Activated naive CD4-positive, alpha-beta T cell treated with anti-CD3 and anti-CD28 coated beads, Interleukin-2, amount 50 U/mL, for 24 hours (primary cell): ENCODE results near the gene A4GALT.

Experiments
- H3K27ac Mint-ChIP-seq: one replicate; pipeline ENCODE4 v1.8.0; 2021; ENCODE audit warnings: mild to moderate bottlenecking, mixed read lengths
- H3K27me3 Mint-ChIP-seq: one replicate; pipeline ENCODE4 v1.8.0; 2021; ENCODE audit warnings: mixed read lengths
- H3K36me3 Mint-ChIP-seq: one replicate; pipeline ENCODE4 v1.8.0; 2021; ENCODE audit warnings: mixed read lengths
- H3K4me1 Mint-ChIP-seq: one replicate; pipeline ENCODE4 v1.8.0; 2021; ENCODE audit warnings: mixed read lengths
- H3K4me3 Mint-ChIP-seq: one replicate; pipeline ENCODE4 v1.8.0; 2021; ENCODE audit warnings: mild to moderate bottlenecking, mixed read lengths
- H3K9me3 Mint-ChIP-seq: one replicate; pipeline ENCODE4 v1.8.0; 2021; ENCODE audit warnings: mixed read lengths

Gene A4GALT

DNA sequence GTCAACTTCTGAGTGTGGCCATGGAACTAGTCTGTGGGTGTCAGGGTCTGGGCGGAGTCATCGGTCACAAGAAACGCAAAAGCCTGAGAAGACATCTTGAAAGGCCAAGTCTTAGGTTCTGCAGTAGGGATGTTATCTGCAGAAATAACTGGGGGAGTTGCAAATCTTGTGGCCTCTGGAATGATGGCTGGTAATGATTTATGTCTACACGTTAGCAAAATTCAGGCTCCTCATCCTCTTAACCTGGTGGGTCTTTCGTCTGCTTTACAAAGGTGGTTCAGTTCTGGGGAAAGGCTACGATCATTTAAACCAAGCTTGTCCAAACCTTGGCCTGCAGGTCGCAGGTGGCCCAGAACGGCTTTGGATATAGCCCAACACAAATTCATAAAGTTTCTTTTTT is 64.1 kb downstream of the A4GALT start:
- Mint-ChIP-seq H3K27ac (no peak overlapping the region), H3K4me1 (no peaks in the 10 kb centered on the region), H3K27me3 (no peaks in the 10 kb centered on the region), H3K4me3 (no peak overlapping the region), H3K36me3 (no peaks in the 10 kb centered on the region), H3K9me3 (no peaks in the 10 kb centered on the region)

DNA sequence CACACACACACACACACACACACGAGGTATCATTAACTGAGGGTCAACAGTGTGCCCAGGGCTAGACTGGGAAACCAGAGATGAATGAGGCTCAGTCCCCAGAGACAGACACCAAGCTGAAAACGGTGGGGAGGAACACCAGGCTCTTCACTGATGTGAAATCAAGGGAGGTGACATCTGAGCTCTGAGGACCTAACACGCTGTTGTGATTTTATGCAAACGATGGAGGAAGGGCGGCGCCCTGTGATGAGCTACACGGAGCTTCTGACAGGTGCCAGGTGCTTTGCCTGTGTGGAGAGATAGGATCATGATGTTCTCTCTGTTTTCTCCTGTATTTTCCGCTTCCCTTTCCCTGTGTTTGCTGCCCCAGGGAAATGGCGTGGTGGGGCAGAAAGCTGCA is 65.0 kb downstream of the A4GALT start:
- no peaks in the 10 kb centered on the region for H3K36me3 Mint-ChIP-seq
- no peaks in the 10 kb centered on the region for H3K4me1 Mint-ChIP-seq
- no peaks in the 10 kb centered on the region for H3K9me3 Mint-ChIP-seq
- no peak overlapping the region for H3K4me3 Mint-ChIP-seq
- H3K27me3 Mint-ChIP-seq, result no peaks in the 10 kb centered on the region
- H3K27ac Mint-ChIP-seq, result no peak overlapping the region

DNA sequence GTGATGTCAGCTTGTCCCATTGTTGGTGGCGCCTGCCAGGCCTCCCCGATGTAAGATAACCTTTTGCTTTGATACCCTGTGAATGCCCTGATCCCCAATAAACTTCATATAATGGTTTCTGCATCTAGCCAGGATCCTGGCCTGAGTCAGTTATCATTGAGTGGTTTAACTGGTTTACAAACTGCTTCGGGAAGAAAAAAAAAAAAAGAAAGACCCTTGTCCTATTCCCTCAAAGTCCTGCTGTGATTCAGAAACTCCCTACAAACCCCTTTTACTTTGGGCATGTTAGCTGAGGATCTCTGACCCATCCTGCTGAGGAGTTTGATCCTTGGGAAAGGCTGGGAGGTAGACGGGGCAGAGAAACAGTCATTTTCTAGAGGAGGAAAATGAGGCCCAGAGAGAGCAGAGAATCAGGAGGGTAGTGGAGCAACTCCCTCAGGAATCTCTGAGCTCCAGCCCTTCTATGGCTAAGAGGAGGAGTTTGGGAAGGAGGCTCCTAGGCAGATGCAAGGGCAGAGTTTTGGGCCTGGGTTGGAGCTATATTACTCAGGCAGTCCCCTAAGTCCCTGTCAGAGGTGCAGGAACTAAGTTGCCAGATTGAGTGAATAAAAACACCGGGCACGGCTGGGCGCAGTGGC is 66.1 kb downstream of the A4GALT start:
- Mint-ChIP-seq H3K27ac (no peak overlapping the region), H3K4me1 (no peaks in the 10 kb centered on the region), H3K9me3 (no peaks in the 10 kb centered on the region), H3K27me3 (no peaks in the 10 kb centered on the region), H3K36me3 (no peaks in the 10 kb centered on the region), H3K4me3 (no peak overlapping the region)

DNA sequence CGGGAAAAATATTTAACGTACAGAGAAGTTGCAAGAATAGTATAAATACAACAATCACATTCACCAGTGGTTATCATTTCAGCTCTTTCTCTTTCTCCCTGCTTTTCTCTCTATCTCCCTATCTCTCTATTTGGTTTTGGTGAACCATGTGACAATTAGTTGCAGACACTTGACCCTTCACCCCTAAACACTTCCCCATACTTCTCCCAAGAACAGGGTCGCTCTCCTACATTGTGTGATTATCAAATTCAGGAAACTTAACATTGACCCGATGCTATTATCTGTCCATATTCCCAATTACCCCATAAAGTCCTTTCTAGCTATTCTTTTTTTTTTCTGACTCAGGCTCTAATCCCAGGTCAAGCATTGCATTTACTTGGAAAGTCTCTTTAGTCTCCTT is 66.7 kb downstream of the A4GALT start:
- Mint-ChIP-seq H3K27me3 (no peaks in the 10 kb centered on the region), H3K4me1 (no peaks in the 10 kb centered on the region), H3K4me3 (no peak overlapping the region), H3K36me3 (no peaks in the 10 kb centered on the region), H3K27ac (no peak overlapping the region), H3K9me3 (no peaks in the 10 kb centered on the region)

DNA sequence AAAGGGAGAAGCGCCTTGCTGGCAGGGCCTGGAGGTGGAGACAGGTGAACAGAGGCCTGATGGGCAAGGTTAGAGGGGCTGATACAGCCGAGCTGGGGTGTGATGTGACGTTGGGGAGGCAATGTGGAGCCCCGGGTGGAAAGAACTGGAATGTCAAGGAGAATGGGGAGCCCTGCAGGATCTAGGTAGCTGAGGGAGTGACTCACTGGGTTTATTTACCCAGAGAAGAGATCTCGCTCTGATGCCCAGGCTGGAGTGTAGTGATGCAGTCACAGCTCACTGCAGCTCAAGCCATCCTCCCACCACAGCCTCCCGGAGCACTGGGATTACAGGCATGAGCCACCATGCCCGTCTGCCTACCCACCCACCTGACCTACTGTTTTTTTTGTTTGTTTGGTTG is 69.5 kb downstream of the A4GALT start:
- Mint-ChIP-seq H3K9me3 (no peaks in the 10 kb centered on the region), H3K27me3 (no peaks in the 10 kb centered on the region), H3K4me1 (peaks cover 18% of the 10 kb centered on the region), H3K27ac (peak overlapping the region; percentile 46), H3K36me3 (no peaks in the 10 kb centered on the region), H3K4me3 (peak overlapping the region; percentile 4)

DNA sequence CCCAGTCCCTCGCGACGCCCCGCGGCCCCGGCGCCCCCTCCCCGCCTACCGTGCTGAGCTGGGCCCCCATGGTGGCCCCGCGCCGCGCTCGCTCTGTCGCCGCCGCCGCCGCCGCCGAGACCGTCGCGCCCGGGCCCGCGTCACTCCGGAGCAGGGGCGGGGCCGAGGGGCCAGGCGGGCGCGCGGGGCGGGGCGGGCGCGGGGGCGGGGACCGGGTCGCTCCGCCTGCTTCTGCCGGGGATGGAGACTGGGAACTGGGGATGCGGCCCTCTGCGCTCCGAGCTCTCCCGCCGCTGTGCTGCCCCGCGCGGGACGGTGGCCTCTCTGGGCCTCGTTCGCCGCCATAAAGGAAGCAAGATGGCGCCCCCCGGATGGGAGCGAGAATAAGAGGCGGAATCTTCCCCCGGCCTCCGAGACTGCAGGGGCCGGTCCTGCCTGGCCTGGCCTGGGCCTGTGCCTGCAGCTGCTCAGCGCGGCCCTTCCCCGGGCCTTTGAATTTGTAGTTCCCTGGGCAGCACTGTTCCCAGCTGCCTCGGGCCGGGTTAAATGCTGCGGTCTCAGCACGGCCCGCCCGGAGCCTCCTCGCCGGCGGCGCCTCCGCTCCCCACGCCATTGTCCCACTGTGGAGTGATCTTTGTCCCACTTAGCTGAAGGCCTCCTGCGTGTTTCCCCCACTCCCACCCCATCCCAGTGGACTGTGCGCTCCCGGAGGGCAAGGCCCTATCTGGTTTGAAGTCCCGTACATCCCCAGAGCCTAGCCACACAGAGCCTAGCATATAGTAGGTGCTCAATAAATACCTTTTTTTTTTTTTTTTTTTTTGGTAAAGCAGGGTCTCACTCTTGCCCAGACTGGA is 71.2 kb downstream of the A4GALT start, which contains the start of gene CYB5R3:
TSS of gene CYB5R3 (minus strand) at position 147 of the 854 bp plus-strand sequence. CDS start at position 70, 77 bp downstream.
- peaks cover 32% of the 10 kb centered on the region for H3K4me1 Mint-ChIP-seq
- no peaks in the 10 kb centered on the region for H3K36me3 Mint-ChIP-seq
- H3K9me3 Mint-ChIP-seq, result no peaks in the 10 kb centered on the region
- no peaks in the 10 kb centered on the region for H3K27me3 Mint-ChIP-seq
- peak within 1 kb of the TSS; percentile 96 for H3K4me3 Mint-ChIP-seq
- H3K27ac Mint-ChIP-seq, result peak within 1 kb of the TSS; percentile 99

DNA sequence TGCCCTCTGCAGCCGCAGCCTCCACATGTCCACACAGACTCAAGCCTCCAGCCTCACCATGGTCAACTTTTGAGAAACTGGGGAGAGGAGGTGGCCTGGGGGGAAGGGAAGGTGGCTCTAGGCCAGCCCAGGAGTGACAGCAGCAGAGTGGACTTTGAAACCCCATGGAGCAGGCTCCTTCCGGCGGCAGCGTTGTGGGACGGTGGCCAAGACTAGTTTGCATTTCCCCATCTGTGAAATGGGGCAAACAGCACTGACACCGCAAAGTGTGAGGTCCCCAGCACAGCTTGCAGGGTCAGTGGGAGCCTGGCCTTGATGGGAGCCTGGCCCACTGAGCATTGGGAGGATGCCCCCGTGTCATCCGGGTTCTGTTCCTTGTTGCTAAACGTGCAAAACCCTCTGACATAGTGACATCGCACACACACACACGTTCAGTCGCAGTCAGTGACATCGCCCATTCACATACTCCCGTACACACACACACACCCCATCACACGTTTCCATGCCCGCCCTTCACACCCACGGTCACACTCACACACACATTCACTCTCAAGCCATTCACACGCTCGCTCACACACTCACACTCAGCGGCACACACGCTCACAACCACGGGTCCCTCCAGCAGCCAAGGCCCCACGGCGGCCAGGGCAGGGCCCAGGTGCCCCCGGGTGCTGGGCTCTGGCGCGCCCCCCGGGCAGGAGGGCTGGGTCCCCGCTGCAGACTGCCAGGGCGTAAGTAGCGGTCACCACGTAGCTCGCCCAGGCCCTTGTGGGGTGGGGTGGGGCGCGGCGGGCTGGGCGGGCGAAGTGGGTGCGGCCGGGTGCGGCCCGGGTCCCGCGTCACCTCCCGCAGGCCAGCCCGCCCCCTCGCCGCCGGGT is 72.1 kb downstream of the A4GALT start:
- H3K27me3 Mint-ChIP-seq, result no peaks in the 10 kb centered on the region
- H3K36me3 Mint-ChIP-seq, result no peaks in the 10 kb centered on the region
- H3K4me1 Mint-ChIP-seq, result peaks cover 38% of the 10 kb centered on the region
- peak overlapping the region; percentile 99 for H3K27ac Mint-ChIP-seq
- peak overlapping the region; percentile 96 for H3K4me3 Mint-ChIP-seq
- no peaks in the 10 kb centered on the region for H3K9me3 Mint-ChIP-seq

DNA sequence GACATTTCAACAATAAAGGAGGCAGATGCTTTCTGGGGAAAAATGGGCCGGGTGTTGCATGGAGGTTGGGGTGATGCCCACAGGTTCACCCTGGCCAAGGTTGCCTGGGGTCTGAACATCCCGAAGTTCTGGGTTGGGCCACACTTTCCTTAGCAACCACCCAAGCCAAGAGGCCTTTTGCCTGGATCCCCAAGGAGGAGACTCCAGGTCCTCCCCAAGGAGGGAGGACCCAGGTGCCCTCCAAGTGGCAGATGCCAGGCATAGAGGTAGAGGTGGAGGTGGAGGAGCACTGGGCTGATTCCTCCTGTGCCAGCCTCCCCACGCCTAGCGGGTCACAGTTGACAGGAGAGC is 72.7 kb downstream of the A4GALT start:
- peak overlapping the region; percentile 99 for H3K27ac Mint-ChIP-seq
- H3K36me3 Mint-ChIP-seq, result no peaks in the 10 kb centered on the region
- peak overlapping the region; percentile 96 for H3K4me3 Mint-ChIP-seq
- no peaks in the 10 kb centered on the region for H3K27me3 Mint-ChIP-seq
- no peaks in the 10 kb centered on the region for H3K9me3 Mint-ChIP-seq
- H3K4me1 Mint-ChIP-seq, result peaks cover 38% of the 10 kb centered on the region

DNA sequence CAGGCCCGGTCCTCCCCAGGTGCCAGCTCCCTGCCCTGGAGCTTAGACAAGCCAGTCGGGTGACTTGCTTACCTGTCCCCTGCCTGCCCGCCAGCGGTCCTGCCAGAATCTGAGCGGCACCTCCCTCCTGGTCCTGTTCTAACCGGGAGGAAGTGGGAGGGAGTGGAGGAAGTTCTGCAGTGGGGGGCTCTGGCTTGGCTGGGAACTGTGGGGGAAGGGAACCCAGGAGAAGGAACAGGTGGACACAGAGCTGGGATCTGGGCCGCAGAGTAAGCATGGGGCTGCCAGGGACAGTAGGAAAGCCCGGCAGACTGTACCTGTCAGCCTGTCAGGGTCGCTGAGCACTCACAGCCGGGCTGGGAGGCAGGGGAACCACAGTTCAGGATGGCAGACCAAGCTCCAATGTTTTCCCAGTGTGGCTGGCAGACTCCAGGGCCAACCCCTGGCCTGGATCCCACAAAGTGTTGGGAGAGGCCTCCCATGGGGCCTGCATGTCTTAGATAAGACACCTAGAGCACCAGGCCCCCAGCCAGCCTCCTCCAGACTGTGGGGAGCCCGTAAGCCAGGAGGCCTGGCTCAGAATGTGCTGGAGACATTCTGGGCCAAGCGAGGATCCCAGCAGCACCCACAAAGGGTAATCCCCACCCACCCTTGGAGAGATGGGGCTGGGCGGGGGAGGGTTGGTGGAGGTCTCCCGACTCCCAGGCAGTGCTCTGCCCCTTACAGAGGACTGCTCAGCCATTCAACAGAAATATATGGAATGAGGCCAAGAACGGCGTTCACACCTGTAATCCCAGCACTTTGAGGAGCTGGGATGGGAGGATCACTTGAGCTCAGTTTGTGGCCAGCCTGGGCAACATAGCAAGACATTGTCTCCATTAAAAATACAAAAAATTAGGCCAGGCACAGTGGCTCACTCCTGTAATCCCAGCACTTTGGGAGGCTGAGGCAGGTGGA is 73.8 kb downstream of the A4GALT start:
- no peak overlapping the region for H3K27ac Mint-ChIP-seq
- H3K4me1 Mint-ChIP-seq, result peaks cover 38% of the 10 kb centered on the region
- H3K4me3 Mint-ChIP-seq, result peak overlapping the region; percentile 96

DNA sequence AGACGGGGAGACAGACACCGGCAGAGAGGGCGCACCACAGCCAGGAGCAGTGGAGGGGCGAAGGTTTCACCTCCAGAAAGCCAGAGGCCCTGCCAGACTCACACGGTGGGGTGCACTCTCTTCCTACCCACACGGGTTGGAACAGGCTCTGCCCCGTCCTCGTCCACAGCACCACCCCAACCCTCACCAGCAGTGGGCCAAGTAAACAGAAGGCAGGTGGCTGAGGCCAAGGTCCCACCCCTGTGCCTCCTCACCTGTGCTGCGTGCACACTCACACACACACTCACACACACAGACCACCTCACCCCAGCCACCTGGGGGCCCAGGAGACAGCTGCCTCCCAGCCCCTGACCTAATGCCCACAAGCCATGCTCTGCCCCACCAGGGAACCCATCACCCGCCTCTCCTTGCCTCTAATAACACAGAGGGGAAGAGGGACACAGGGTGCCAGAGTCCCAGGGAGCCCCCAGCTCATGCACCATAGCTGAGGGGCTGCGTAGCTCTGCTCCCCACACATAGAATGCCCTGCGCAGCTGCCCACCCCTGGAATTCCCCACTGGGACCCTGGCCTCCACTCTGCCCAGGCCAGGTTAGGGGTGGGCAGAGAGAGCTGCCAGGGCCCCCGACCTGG is 74.6 kb downstream of the A4GALT start:
- Mint-ChIP-seq H3K36me3 (no peaks in the 10 kb centered on the region), H3K4me3 (no peak overlapping the region), H3K27ac (peak overlapping the region; percentile 23), H3K9me3 (no peaks in the 10 kb centered on the region), H3K27me3 (no peaks in the 10 kb centered on the region), H3K4me1 (peaks cover 38% of the 10 kb centered on the region)

More for the DNA sequence above, 73.8 kb downstream of the A4GALT start:
- Mint-ChIP-seq H3K36me3 (no peaks in the 10 kb centered on the region), H3K9me3 (no peaks in the 10 kb centered on the region), H3K27me3 (no peaks in the 10 kb centered on the region)

DNA sequence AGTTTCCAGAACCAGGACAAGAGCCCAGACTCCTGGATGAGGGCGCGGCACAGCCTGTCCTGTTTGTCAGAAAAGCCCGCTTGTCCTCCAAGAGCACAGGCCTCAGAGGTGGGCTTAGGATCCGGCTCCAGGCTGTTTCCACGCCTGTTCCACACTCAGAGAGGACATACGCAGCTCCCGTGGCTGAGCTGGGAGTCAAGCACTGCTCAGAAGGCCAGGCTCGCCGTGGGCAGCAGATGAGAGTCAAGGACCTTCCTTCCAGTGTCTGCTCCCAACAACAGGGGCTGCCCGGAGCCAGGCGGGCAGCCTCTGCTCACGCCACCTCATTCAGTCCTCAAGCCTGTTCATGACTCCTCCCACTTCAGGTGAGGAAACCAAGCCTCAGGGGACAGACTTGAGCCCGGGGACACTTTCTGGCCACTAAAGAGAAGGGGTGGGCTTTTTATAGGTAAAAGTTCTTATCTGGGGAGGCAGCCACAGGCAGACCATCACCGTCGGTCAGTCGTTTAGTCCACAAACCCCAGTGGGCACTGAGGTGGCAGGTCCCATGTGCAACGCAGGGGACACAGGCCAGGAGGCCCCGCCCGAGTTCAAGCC is 75.2 kb downstream of the A4GALT start:
- Mint-ChIP-seq H3K9me3 (no peaks in the 10 kb centered on the region), H3K27me3 (no peaks in the 10 kb centered on the region), H3K4me3 (peak overlapping the region; percentile 19), H3K36me3 (no peaks in the 10 kb centered on the region), H3K4me1 (peaks cover 38% of the 10 kb centered on the region), H3K27ac (peak overlapping the region; percentile 23)

DNA sequence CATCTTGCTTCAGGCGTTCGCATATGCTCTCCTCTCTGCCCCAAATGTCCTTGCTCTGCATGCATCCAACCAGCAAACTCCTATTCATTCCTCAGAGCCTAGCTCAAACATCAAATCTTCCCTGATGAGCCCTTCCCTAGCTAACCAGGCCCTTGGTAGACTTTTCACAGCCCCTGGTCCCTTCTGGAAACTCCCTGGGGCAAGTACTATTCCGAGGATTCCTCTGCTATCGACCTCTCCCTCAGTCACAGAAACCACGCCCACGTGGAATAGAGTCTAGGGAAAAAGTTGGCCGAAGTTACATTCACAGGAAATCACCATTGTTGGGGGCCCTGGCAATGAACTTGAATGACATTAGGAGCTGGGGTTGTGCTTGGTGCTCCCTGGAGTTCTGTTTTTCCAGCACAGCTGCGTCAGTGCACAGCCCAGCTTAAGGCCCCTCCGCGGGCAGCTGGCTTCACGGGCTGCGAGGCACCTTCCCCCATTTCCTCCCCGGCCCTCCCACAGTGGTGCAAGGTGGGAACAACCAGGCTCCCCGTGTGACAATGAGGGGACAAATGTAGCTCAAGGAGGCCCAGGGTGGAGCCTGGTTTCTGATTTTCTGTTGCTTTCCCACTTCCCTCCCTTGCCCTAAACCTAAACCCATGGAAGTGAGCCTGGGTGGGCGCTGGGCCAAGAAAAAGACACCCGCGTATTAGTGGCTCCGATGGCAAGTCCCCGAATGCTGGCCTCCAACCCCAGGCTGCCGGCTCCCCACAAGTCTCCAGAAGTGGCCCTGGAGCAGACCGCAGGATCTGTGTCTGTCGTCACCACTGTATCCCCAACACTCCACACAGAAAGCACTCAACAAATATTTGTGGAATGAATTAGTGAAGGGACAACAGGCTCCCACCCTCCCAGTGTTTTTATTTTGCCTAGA is 76.0 kb downstream of the A4GALT start:
- H3K36me3 Mint-ChIP-seq, result no peaks in the 10 kb centered on the region
- no peaks in the 10 kb centered on the region for H3K27me3 Mint-ChIP-seq
- H3K27ac Mint-ChIP-seq, result peak overlapping the region; percentile 23
- H3K4me3 Mint-ChIP-seq, result no peak overlapping the region
- H3K9me3 Mint-ChIP-seq, result no peaks in the 10 kb centered on the region
- peaks cover 38% of the 10 kb centered on the region for H3K4me1 Mint-ChIP-seq

DNA sequence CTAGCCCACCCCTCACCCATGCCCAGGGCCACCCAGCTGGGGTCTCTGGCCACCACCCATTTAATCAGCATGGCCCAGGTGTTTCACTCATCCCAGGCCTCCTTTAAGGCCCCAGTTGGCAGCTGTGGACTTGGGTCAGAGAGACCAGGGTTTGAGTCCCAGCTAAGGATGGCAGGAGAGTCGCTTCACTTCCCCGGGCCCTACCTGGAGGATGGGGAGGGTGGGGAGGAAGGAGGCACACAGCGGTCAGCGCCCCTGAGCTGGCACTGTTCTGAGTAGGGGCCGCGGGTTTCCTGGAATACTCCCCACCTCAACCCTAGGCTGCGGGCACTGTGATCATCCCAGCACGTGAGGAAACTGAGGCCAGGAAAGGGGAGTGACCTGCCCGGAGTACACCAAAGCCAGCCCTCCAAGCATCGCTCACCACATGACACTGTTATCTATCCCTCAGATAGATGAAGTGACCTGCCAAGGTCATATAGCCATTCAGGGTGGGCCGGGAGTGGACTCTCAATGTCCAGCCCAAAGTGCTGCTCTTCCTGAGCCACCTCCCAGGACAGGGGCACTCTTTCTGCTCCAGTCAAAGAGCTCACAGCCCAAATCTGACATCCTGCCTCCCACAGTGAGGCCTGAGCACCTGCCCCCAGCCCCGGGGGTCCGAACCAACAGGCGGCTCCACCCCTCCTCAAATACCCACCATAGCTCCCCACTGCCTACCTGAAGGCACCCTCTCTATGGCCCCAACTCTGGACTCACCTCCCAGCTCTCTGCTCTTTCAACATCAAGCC is 76.8 kb downstream of the A4GALT start:
- Mint-ChIP-seq H3K27me3 (no peaks in the 10 kb centered on the region), H3K4me3 (no peak overlapping the region), H3K27ac (peak overlapping the region; percentile 23), H3K4me1 (peaks cover 37% of the 10 kb centered on the region), H3K9me3 (no peaks in the 10 kb centered on the region), H3K36me3 (no peaks in the 10 kb centered on the region)
